Measurements from ENCODE around the gene CDX1. TPM values are rescaled to one million over a fixed set of nuclear protein-coding genes. Genes with fewer than 3 reads are reported as not detected.

Gene CDX1
- total RNA-seq, 1 donor from 2014 or later, result not detected

GRCh38 chr5:150219142-150219541, 52.6 kb downstream of the CDX1 start:
- Histone ChIP-seq H3K27me3 (ENCODE audit: low read depth) (peaks cover 4% of the 10 kb centered on the region), H3K9me3 (replicated peaks) (no peaks in the 10 kb centered on the region), H3K27ac (replicated peaks) (no peak overlapping the region), H3K4me3 (no peak overlapping the region), H3K4me1 (peaks cover 29% of the 10 kb centered on the region), H3K36me3 (no peaks in the 10 kb centered on the region)
- intact Hi-C loops (cut with micrococcal nuclease), result loop anchor here (5.0 to 10.0 kb wide), 2 partner anchors 57 to 194 kb away; no protein-coding TSS in a partner anchor
- DNase-seq, result no peak
- TF ChIP-seq CTCF (IDR thresholded peaks at IDR 0.05; ENCODE audit: borderline replicate concordance), result no peak

GRCh38 chr5:150219861-150220260, 53.3 kb downstream of the CDX1 start:
- Histone ChIP-seq H3K4me3 (no peak overlapping the region), H3K4me1 (peaks cover 23% of the 10 kb centered on the region), H3K36me3 (no peaks in the 10 kb centered on the region), H3K27me3 (ENCODE audit: low read depth) (peaks cover 4% of the 10 kb centered on the region), H3K27ac (replicated peaks) (no peak overlapping the region), H3K9me3 (replicated peaks) (no peaks in the 10 kb centered on the region)
- intact Hi-C loops (cut with micrococcal nuclease), result loop anchor here (5.0 to 10.0 kb wide), 2 partner anchors 58 to 195 kb away; no protein-coding TSS in a partner anchor
- DNase-seq, result no peak
- no peak for TF ChIP-seq CTCF (IDR thresholded peaks at IDR 0.05; ENCODE audit: borderline replicate concordance)

GRCh38 chr5:150221471-150221870, 54.9 kb downstream of the CDX1 start:
- Histone ChIP-seq H3K36me3 (no peaks in the 10 kb centered on the region), H3K4me3 (no peak overlapping the region), H3K9me3 (replicated peaks) (no peaks in the 10 kb centered on the region), H3K27me3 (ENCODE audit: low read depth) (peaks cover 4% of the 10 kb centered on the region), H3K4me1 (peaks cover 10% of the 10 kb centered on the region), H3K27ac (replicated peaks) (no peak overlapping the region)
- TF ChIP-seq CTCF (IDR thresholded peaks at IDR 0.05; ENCODE audit: borderline replicate concordance), result no peak
- intact Hi-C loops (cut with micrococcal nuclease), result no loop called here
- no peak for DNase-seq

GRCh38 chr5:150222906-150223305, 56.3 kb downstream of the CDX1 start:
- intact Hi-C loops (cut with micrococcal nuclease), result no loop called here
- Histone ChIP-seq H3K36me3 (no peaks in the 10 kb centered on the region), H3K4me1 (peaks cover 1% of the 10 kb centered on the region), H3K9me3 (replicated peaks) (no peaks in the 10 kb centered on the region), H3K27me3 (ENCODE audit: low read depth) (no peaks in the 10 kb centered on the region), H3K27ac (replicated peaks) (no peak overlapping the region), H3K4me3 (no peak overlapping the region)
- no peak for DNase-seq
- no peak for TF ChIP-seq CTCF (IDR thresholded peaks at IDR 0.05; ENCODE audit: borderline replicate concordance)

GRCh38 chr5:150223474-150223873, 56.9 kb downstream of the CDX1 start:
- no peak for DNase-seq
- H3K36me3 ChIP-seq, result no peaks in the 10 kb centered on the region
- H3K4me3 ChIP-seq, result no peak overlapping the region
- intact Hi-C loops (cut with micrococcal nuclease), result no loop called here
- no peaks in the 10 kb centered on the region for H3K27me3 ChIP-seq (ENCODE audit: low read depth)
- TF ChIP-seq CTCF (IDR thresholded peaks at IDR 0.05; ENCODE audit: borderline replicate concordance), result no peak
- no peak overlapping the region for H3K27ac ChIP-seq (replicated peaks)
- H3K4me1 ChIP-seq, result no peaks in the 10 kb centered on the region
- no peaks in the 10 kb centered on the region for H3K9me3 ChIP-seq (replicated peaks)
